ENCODE data around the gene GPC6.

DNA sequence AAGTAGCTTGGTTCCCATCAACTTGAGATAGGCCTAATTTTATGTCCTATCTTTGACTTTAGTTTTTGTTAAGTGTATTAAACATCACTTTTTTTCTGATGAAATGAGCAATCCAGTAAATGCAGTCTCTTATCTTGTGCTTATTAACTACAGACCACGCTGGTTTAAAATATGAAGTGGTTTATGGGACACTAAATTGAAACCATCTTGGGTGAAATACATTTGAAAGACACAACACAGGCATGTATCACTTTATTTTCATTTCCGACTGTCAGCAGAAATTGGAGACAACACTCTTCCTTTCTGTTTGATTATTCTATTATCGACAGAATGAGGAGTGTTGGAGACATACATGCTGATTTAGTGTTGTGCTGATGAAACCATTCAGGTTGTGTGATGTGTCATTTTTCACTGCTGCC is 447.7 kb downstream of the GPC6 start:
- no peak for TF ChIP-seq RFX1 (IDR thresholded peaks at IDR 0.05)
- no peak for TF ChIP-seq NR1H2 (CRISPR knock-in tag; IDR thresholded peaks at IDR 0.05)
- no peak for TF ChIP-seq PRMT5 (CRISPR knock-in tag; IDR thresholded peaks at IDR 0.05)
- no peak for TF ChIP-seq ZNF23 (CRISPR knock-in tag; IDR thresholded peaks at IDR 0.05)
